H1 (cell line): ENCODE measurements around the gene SOX4. TPM values are rescaled to one million over a fixed set of nuclear protein-coding genes. Genes with fewer than 3 reads are reported as not detected.

Experiments used
- CTCF ChIA-PET: fragments of 300-600 bp; sonication (Branson Sonifier 250); formaldehyde crosslinking; loops from one replicate; lab custom pipeline; 2021; ENCODE audit not compliant: partially characterized antibody; lab: Charles Lee
- POLR2A ChIA-PET: fragments of 300-600 bp; sonication (Branson Sonifier 250); formaldehyde crosslinking; loops from one replicate; lab custom pipeline; 2021; ENCODE audit warnings: inconsistent platforms; ENCODE audit not compliant: partially characterized antibody; lab: Charles Lee
- DNase-seq, 2 experiments: peaks; one replicate each; pipeline versions ENCODE4 v3.0.0 to v3.0.0-alpha.2; 2010 to 2022; ENCODE audit warnings: low spot score in 2 of 2, low read depth in 1 of 2, mixed read lengths in 1 of 2
- FAIRE-seq: peaks from 2 replicates; lab custom pipeline; 2011; peaks lifted over from hg19 to GRCh38; lab: Jason Lieb, UNC
- H2AFZ ChIP-seq: 2 replicates; pipeline ENCODE4 v1.8.1; 2012; ENCODE audit warnings: low read length, inconsistent platforms
- H2AK5ac ChIP-seq: 2 replicates; pipeline ENCODE4 v1.6.1; 2013; ENCODE audit warnings: low read depth, low read length
- H2BK120ac ChIP-seq: replicated peaks from 2 replicates; pipeline ENCODE3; 2013; ENCODE audit warnings: low read depth, low read length, inconsistent platforms
- H2BK12ac ChIP-seq: 2 replicates; pipeline ENCODE4 v1.6.1; 2013; ENCODE audit warnings: low read depth, low read length
- H2BK15ac ChIP-seq: 2 replicates; pipeline ENCODE4 v1.6.1; 2013; ENCODE audit warnings: low read length
- H2BK20ac ChIP-seq: 2 replicates; pipeline ENCODE4 v1.6.1; 2013; ENCODE audit warnings: low read length
- H2BK5ac ChIP-seq: 2 replicates; pipeline ENCODE4 v1.6.1; 2013; ENCODE audit warnings: low read depth, low read length
- H3K14ac ChIP-seq: 2 replicates; pipeline ENCODE4 v1.6.1; 2013; ENCODE audit warnings: inconsistent platforms; ENCODE audit not compliant: insufficient read length
- H3K18ac ChIP-seq: 2 replicates; pipeline ENCODE4 v1.6.1; 2013; ENCODE audit warnings: low read length; ENCODE audit errors: extremely low read depth
- H3K23ac ChIP-seq: 2 replicates; pipeline ENCODE4 v1.6.1; 2013; ENCODE audit warnings: inconsistent platforms; ENCODE audit not compliant: insufficient read length
- H3K23me2 ChIP-seq: 2 replicates; pipeline ENCODE4 v1.6.1; 2013; ENCODE audit warnings: low read depth, low read length
- H3K27ac ChIP-seq: 2 replicates; pipeline ENCODE4 v1.6.1; 2011; ENCODE audit warnings: low read depth, low read length, inconsistent platforms
- H3K27me3 ChIP-seq, 4 experiments: replicated peaks in 1 of 4; 1 replicate in 1 of 4; 2 replicates in 3 of 4; pipeline versions ENCODE4 v1.6.1 to v1.8.1; 2011 to 2013; ENCODE audit warnings: low read length in 3 of 4, mild to moderate bottlenecking in 3 of 4, inconsistent platforms in 2 of 4, mixed read lengths in 2 of 4, moderate library complexity in 1 of 4; ENCODE audit not compliant: control insufficient read depth in 3 of 4, insufficient read depth in 3 of 4; ENCODE audit errors: extremely low read depth in 1 of 4
- H3K36me3 ChIP-seq, 4 experiments: 2 replicates each; pipeline versions ENCODE4 v1.6.1 to v1.8.1; 2011 to 2013; ENCODE audit warnings: mild to moderate bottlenecking in 4 of 4, low read length in 3 of 4, moderate library complexity in 2 of 4, control low read depth in 1 of 4, inconsistent platforms in 1 of 4; ENCODE audit not compliant: insufficient read depth in 4 of 4, control insufficient read depth in 2 of 4
- H3K4ac ChIP-seq: replicated peaks from 2 replicates; pipeline ENCODE3; 2013; ENCODE audit warnings: low read length, low read depth, mixed read lengths, inconsistent platforms; ENCODE audit not compliant: insufficient read length
- H3K4me1 ChIP-seq, 4 experiments: replicated peaks in 1 of 4; 1 replicate in 1 of 4; 2 replicates in 3 of 4; pipeline versions ENCODE4 v1.6.1 to v1.8.1; 2011 to 2013; ENCODE audit warnings: low read length in 3 of 4, inconsistent platforms in 2 of 4, mixed read lengths in 1 of 4; ENCODE audit not compliant: insufficient read depth in 4 of 4, control insufficient read depth in 3 of 4
- H3K4me2 ChIP-seq, 2 experiments: 2 replicates each; pipeline versions ENCODE4 v1.6.1 to v1.8.1; 2011 to 2013; ENCODE audit warnings: low read depth in 2 of 2, low read length in 2 of 2, control low read depth in 1 of 2, inconsistent platforms in 1 of 2, mild to moderate bottlenecking in 1 of 2; ENCODE audit not compliant: insufficient read depth in 1 of 2
- H3K4me3 ChIP-seq, 4 experiments: fragments of 200-600, 300-600 bp in 1 of 4; sonication (generic), shearing (Covaris generic), sonication (Bioruptor Twin) in 1 of 4; 2 replicates each; pipeline versions ENCODE4 v1.5.1 to v1.8.1; 2011 to 2016; ENCODE audit warnings: low read length in 4 of 4, low read depth in 3 of 4, control low read depth in 2 of 4, inconsistent platforms in 2 of 4, mild to moderate bottlenecking in 2 of 4, mixed read lengths in 1 of 4, moderate library complexity in 1 of 4; ENCODE audit not compliant: insufficient read depth in 2 of 4; ENCODE audit errors: extremely low read depth in 1 of 4
- H3K56ac ChIP-seq: replicated peaks from 2 replicates; pipeline ENCODE3; 2013; ENCODE audit warnings: low read depth, mild to moderate bottlenecking, mixed read lengths, low read length, inconsistent platforms; ENCODE audit not compliant: insufficient read length
- H3K79me1 ChIP-seq: 2 replicates; pipeline ENCODE4 v1.6.1; 2013; ENCODE audit warnings: low read depth, low read length, control low read depth
- H3K79me2 ChIP-seq, 2 experiments: 2 replicates each; pipeline versions ENCODE4 v1.6.1 to v1.8.1; 2012 to 2013; ENCODE audit warnings: low read length in 2 of 2, mild to moderate bottlenecking in 2 of 2, inconsistent platforms in 1 of 2; ENCODE audit not compliant: insufficient read depth in 2 of 2, control insufficient read depth in 1 of 2
- H3K9ac ChIP-seq, 4 experiments: replicated peaks in 1 of 4; 1 replicate in 1 of 4; 2 replicates in 3 of 4; pipeline versions ENCODE4 v1.6.1 to v1.8.1; 2011 to 2013; ENCODE audit warnings: low read depth in 3 of 4, low read length in 3 of 4, control low read depth in 2 of 4, mild to moderate bottlenecking in 2 of 4, moderate library complexity in 2 of 4, inconsistent platforms in 1 of 4; ENCODE audit errors: extremely low read depth in 1 of 4
- H3K9me3 ChIP-seq, 2 experiments: 2 replicates each; pipeline versions ENCODE4 v1.6.1 to v1.8.1; 2012 to 2013; ENCODE audit warnings: mild to moderate bottlenecking in 2 of 2, moderate library complexity in 2 of 2, control low read depth in 1 of 2, inconsistent platforms in 1 of 2, low read depth in 1 of 2, low read length in 1 of 2, mixed read lengths in 1 of 2; ENCODE audit not compliant: insufficient read depth in 2 of 2
- H4K20me1 ChIP-seq, 2 experiments: replicated peaks in 1 of 2; 2 replicates each; pipeline versions ENCODE3 to v1.8.1; 2011 to 2013; ENCODE audit warnings: inconsistent platforms in 2 of 2, low read length in 2 of 2, mild to moderate bottlenecking in 1 of 2; ENCODE audit not compliant: insufficient read depth in 2 of 2, control insufficient read depth in 1 of 2
- H4K5ac ChIP-seq: 2 replicates; pipeline ENCODE4 v1.6.1; 2013; ENCODE audit warnings: low read length, low read depth, mixed read lengths, inconsistent platforms; ENCODE audit not compliant: insufficient read length
- H4K8ac ChIP-seq: 2 replicates; pipeline ENCODE4 v1.8.0; 2013; ENCODE audit warnings: mild to moderate bottlenecking, moderate library complexity, low read length, inconsistent platforms; ENCODE audit not compliant: insufficient read depth; ENCODE audit errors: extremely low read depth
- H4K91ac ChIP-seq: replicated peaks from 2 replicates; pipeline ENCODE3; 2013; ENCODE audit warnings: low read length, mixed read lengths, inconsistent platforms; ENCODE audit not compliant: insufficient read length
- CHD2 ChIP-seq: IDR thresholded peaks from 2 replicates; pipeline ENCODE4 v1.6.1; 2012; ENCODE audit warnings: low read length, improper control_type of control experiment
- E2F6 ChIP-seq: IDR thresholded peaks from 2 replicates; pipeline ENCODE4 v1.6.1; 2012; ENCODE audit warnings: inconsistent platforms
- FOSL1 ChIP-seq: IDR thresholded peaks from 2 replicates; pipeline ENCODE4 v1.6.1; 2011; ENCODE audit warnings: mild to moderate bottlenecking, low read depth, low read length, moderate library complexity; ENCODE audit not compliant: insufficient read depth
- GTF2F1 ChIP-seq: IDR thresholded peaks from 2 replicates; pipeline ENCODE4 v1.6.1; 2012; ENCODE audit warnings: low read depth, low read length, improper control_type of control experiment, borderline replicate concordance
- JUN ChIP-seq: IDR thresholded peaks from 2 replicates; pipeline ENCODE4 v1.6.1; 2011; ENCODE audit warnings: low read depth, mild to moderate bottlenecking, improper control_type of control experiment, low read length
- PHF8 ChIP-seq: fragments of 200-600 bp; sonication (generic); conservative IDR thresholded peaks from 2 replicates; pipeline ENCODE4 v1.7.1; 2012; ENCODE audit warnings: low read depth, mild to moderate bottlenecking, inconsistent platforms, low read length, moderate library complexity
- POLR2AphosphoS5 ChIP-seq: IDR thresholded peaks from 2 replicates; pipeline ENCODE4 v1.6.1; 2011; ENCODE audit warnings: low read depth, low read length
- SAP30 ChIP-seq: fragments of 300-600 bp; sonication (generic); IDR thresholded peaks from 2 replicates; pipeline ENCODE4 v1.7.1; 2012; ENCODE audit warnings: low read length, moderate library complexity, mild to moderate bottlenecking, inconsistent platforms; ENCODE audit not compliant: insufficient read depth, insufficient replicate concordance
- WGBS, 2 experiments: shearing (Covaris generic) in 1 of 2; methylation state at CpG; one replicate each; pipeline versions ENCODE4 v1.1.6 to v1.1.7; 2013 to 2015; ENCODE audit warnings: low lambda C conversion rate in 2 of 2, mixed read lengths in 2 of 2, inconsistent platforms in 1 of 2, low coverage in 1 of 2, missing lambda C conversion rate in 1 of 2; ENCODE audit not compliant: insufficient replicate concordance in 2 of 2, insufficient coverage in 1 of 2, insufficient read length in 1 of 2; ENCODE audit errors: extremely low coverage in 1 of 2, missing lambda C conversion rate in 1 of 2; 5-methylcytosine and 5-hydroxymethylcytosine counted together
- long read RNA-seq, 2 experiments: library from RNA in 1 of 2; library from capped mRNA in 1 of 2; stranded (forward); transcript quantifications; one replicate each; pipeline ENCODE4 v2.0.0, GENCODE V29; 2021; ENCODE audit warnings: inconsistent platforms in 1 of 2
- polyA minus RNA-seq, 3 experiments: library from RNA; depleted of rRNA, polyadenylated mRNA; stranded (reverse); fragments of >200 nt; gene quantifications; 1 replicate in 2 of 3; 2 replicates in 1 of 3; pipeline ENCODE4 v1.2.3, GENCODE V29; 2011
- polyA plus RNA-seq, 7 experiments: library from polyadenylated mRNA; depleted of rRNA in 3 of 7; stranded (reverse) in 5 of 7; unstranded in 2 of 7; fragments of >200 nt in 5 of 7; fragments of 200-250 nt in 2 of 7; gene quantifications; 1 replicate in 5 of 7; 2 replicates in 1 of 7; 4 replicates in 1 of 7; pipeline versions ENCODE4 v1.2.1 to v1.2.3, GENCODE V29; 2011 to 2013; ENCODE audit warnings: missing spikeins in 2 of 7, mixed read lengths in 2 of 7
- total RNA-seq: library from RNA; stranded (reverse); fragmentation: NEBNext Ultra II Directional; extraction: Animal tissue kit (Norgen Biotek cat#: 25700); gene quantifications from 2 replicates; pipeline ENCODE4 v1.2.1, GENCODE V29; 2021

SOX4 gene
- total RNA-seq, result 162 and 169 TPM in 2 replicates
- polyA plus RNA-seq (2011; rRNA removed), result 14.1 and 16.1 TPM in 2 replicates
- polyA plus RNA-seq (2011; cell fraction: cytosol; rRNA removed), result 25.2 TPM
- 28.0 TPM for polyA plus RNA-seq (2011; cell fraction: nucleus; rRNA removed)
- polyA plus RNA-seq (2012, experiment 1 of 2), result 42.4 to 50.3 TPM (median 46.5 TPM) in 4 replicates
- polyA plus RNA-seq (2012, experiment 2 of 2), result 31.6 TPM
- 141 TPM for polyA plus RNA-seq (2013, experiment 1 of 2)
- polyA plus RNA-seq (2013, experiment 2 of 2), result 134 TPM
- 26.2 and 31.1 TPM in 2 replicates for polyA minus RNA-seq (2011; rRNA and poly(A)+ RNA removed)
- 46.9 TPM for polyA minus RNA-seq (2011; cell fraction: cytosol; rRNA and poly(A)+ RNA removed)
- polyA minus RNA-seq (2011; cell fraction: nucleus; rRNA and poly(A)+ RNA removed), result 36.0 TPM
- long read RNA-seq, experiment 1, full-length matches to known transcripts, result 106 of 108 reads
- long read RNA-seq, experiment 1, partial matches to known transcripts, result 0 of 108 reads
- long read RNA-seq, experiment 1, other reads (novel, unspliced or antisense), result 2 of 108 reads
- long read RNA-seq, experiment 2, full-length matches to known transcripts, result 35 of 35 reads
- long read RNA-seq, experiment 2, partial matches to known transcripts, result 0 of 35 reads
- long read RNA-seq, experiment 2, other reads (novel, unspliced or antisense), result 0 of 35 reads

- POLR2A ChIA-PET, result interaction anchor here (0.6 to 10.3 kb wide), 50 partner anchors 10 to 1056 kb away, joined by 3 to 161 read pairs (median 4); no protein-coding TSS in a partner anchor
- H3K4me2 ChIP-seq, result peak within 1 kb of the TSS; percentile 78 to 80
- 0 out of 2 replicates have a peak within 1 kb of the TSS, but pooled peaks have one; percentile 33 for H2AFZ ChIP-seq
- no peak within 1 kb of the TSS for H3K56ac ChIP-seq
- peaks cover 4 to 7% of the 10 kb centered on the region in 2 experiments for H4K20me1 ChIP-seq
- no peaks in the 10 kb centered on the region for H3K9me3 ChIP-seq
- no peak within 1 kb of the TSS for H3K14ac ChIP-seq
- peaks cover 12% of the 10 kb centered on the region for H3K23me2 ChIP-seq
- H3K18ac ChIP-seq, result peak within 1 kb of the TSS; percentile 91
- H4K8ac ChIP-seq, result no peak within 1 kb of the TSS
- no peak within 1 kb of the TSS for H2BK15ac ChIP-seq
- H3K27me3 ChIP-seq, result peaks cover 0 to 1% (median under 1%) of the 10 kb centered on the region in 4 experiments; a peak in 3 of 7 replicates
- no peak within 1 kb of the TSS for H2BK20ac ChIP-seq
- H2BK12ac ChIP-seq, result no peak within 1 kb of the TSS
- DNase-seq, result peak; percentile 91 to 97
- no peak within 1 kb of the TSS for H3K4ac ChIP-seq
- H3K9ac ChIP-seq, result peak within 1 kb of the TSS; percentile 77 to 90 (median 86)
- 2% methylated on average over 19 of the region's 19 CpGs; no CpG with 5 or more reads in 1 of the 2 experiments for WGBS, 2 experiments
- peak within 1 kb of the TSS; percentile 65 for H3K27ac ChIP-seq
- peaks cover 0 to 3% (median 2%) of the 10 kb centered on the region in 4 experiments; a peak in 5 of 7 replicates for H3K4me1 ChIP-seq
- H2BK120ac ChIP-seq, result no peak within 1 kb of the TSS
- peak within 1 kb of the TSS; percentile 80 to 97 (median 84) for H3K4me3 ChIP-seq
- no peak within 1 kb of the TSS for H2AK5ac ChIP-seq
- H3K36me3 ChIP-seq, result peaks cover 0 to 26% (median 6%) of the 10 kb centered on the region in 4 experiments; a peak in 2 of 8 replicates
- peaks cover 29 to 49% of the 10 kb centered on the region in 2 experiments for H3K79me2 ChIP-seq
- peak within 1 kb of the TSS; percentile 82 for H2BK5ac ChIP-seq
- peak within 1 kb of the TSS; percentile 85 for H4K5ac ChIP-seq
- peak within 1 kb of the TSS; percentile 67 for H4K91ac ChIP-seq
- CTCF ChIA-PET, result interaction anchor here (0.6 to 2.4 kb wide), 9 partner anchors 16 to 999 kb away, joined by 3 to 10 read pairs (median 3); no protein-coding TSS in a partner anchor
- no peaks in the 10 kb centered on the region for H3K79me1 ChIP-seq
- no peak within 1 kb of the TSS for H3K23ac ChIP-seq
- FAIRE-seq, result peak; percentile 96
- TF ChIP-seq E2F6, result peak; percentile 25; the same call in 1 of the 2 replicates
- no peak for TF ChIP-seq FOSL1
- peak; percentile 65; the same call in 1 of the 2 replicates for TF ChIP-seq CHD2
- TF ChIP-seq SAP30, result peak; percentile 72
- peak; percentile 100 for TF ChIP-seq POLR2AphosphoS5
- 0 out of 2 replicates have a peak, but pooled peaks have one; percentile 20 for TF ChIP-seq JUN
- TF ChIP-seq GTF2F1, result peak; percentile 95
- peak; percentile 66; the same call in 1 of the 2 replicates for TF ChIP-seq PHF8
Observed at GRCh38 chr6:21593412-21593926, at the start of gene SOX4. Gene SOX4 (plus strand): TSS chr6:21593751. CDS start chr6:21594535, 784 bp downstream.
